Measurements from ENCODE around the gene WNT8A.
"Not testable (repeated sequence)": the region's sequence is repeated elsewhere in the genome, so short reads cannot be mapped to it uniquely, and the experiment has no call there.

The WNT8A gene

GRCh38 chr5:138051441-138052296 lies 32.2 kb upstream of the WNT8A start:
- no peak for TF ChIP-seq CTCF (IDR thresholded peaks at IDR 0.05; ENCODE audit: low read depth, low read length)
- H3K4me3 ChIP-seq (ENCODE audit: low read depth, low read length): no peak overlapping the region

- not testable (repeated sequence) for H3K4me3 ChIP-seq (ENCODE audit: low read depth, low read length)
These were observed 31.1 kb upstream of the WNT8A start for GRCh38 chr5:138052718-138053117.

GRCh38 chr5:138053554-138053953 lies 30.3 kb upstream of the WNT8A start:
- TF ChIP-seq CTCF (IDR thresholded peaks at IDR 0.05; ENCODE audit: low read depth, low read length): no peak
- H3K4me3 ChIP-seq (ENCODE audit: low read depth, low read length): no peak overlapping the region

- H3K4me3 ChIP-seq (ENCODE audit: low read depth, low read length): no peak overlapping the region
- TF ChIP-seq CTCF (IDR thresholded peaks at IDR 0.05; ENCODE audit: low read depth, low read length): no peak
These were observed 29.6 kb upstream of the WNT8A start for GRCh38 chr5:138054206-138054605.

- H3K4me3 ChIP-seq (ENCODE audit: low read depth, low read length): peak overlapping the region; percentile 5; the same call in 1 of the 2 replicates
- TF ChIP-seq CTCF (IDR thresholded peaks at IDR 0.05; ENCODE audit: low read depth, low read length): no peak
These were observed 28.8 kb upstream of the WNT8A start for GRCh38 chr5:138054847-138055558.

GRCh38 chr5:138064526-138064925 lies 19.3 kb upstream of the WNT8A start:
- TF ChIP-seq CTCF (IDR thresholded peaks at IDR 0.05; ENCODE audit: low read depth, low read length): no peak
- H3K4me3 ChIP-seq (ENCODE audit: low read depth, low read length): no peak overlapping the region

GRCh38 chr5:138065102-138065501 lies 18.7 kb upstream of the WNT8A start:
- H3K4me3 ChIP-seq (ENCODE audit: low read depth, low read length): no peak overlapping the region

More at GRCh38 chr5:138065102-138065501, 18.7 kb upstream of the WNT8A start:
- TF ChIP-seq CTCF (IDR thresholded peaks at IDR 0.05; ENCODE audit: low read depth, low read length): 0 out of 2 replicates have a peak, but pooled peaks have one; percentile 18

Data from WI38 (cell line).